ENCODE data around the gene PLA2G15.

- TF ChIP-seq POLR2A (IDR thresholded peaks at IDR 0.05) (no peak), CTCF (IDR thresholded peaks at IDR 0.05) (no peak)
Observed at GRCh38 chr16:68283801-68284598, 38.8 kb downstream of the PLA2G15 start.
